ENCODE measurements around the gene PPP1R13L.

DNA sequence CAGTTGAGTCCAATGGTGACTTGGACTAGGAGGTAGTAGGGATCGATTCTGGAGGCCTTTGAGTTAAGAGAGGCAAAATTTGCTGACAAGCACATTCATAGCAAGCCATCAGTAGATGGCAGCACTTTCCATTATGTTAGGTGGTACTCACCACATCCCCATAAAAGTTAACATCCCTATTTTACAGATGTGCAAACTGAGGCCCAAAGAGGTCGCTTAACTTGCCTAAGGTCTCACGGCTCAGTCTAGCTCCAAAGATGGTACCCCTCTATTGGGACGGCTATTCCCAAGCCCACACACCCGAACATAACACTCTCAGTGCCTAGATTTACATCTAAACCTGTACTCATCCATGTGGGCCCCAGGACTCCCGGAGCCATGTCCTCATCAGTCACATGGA, 41.4 kb upstream of the PPP1R13L start:
- peak in 4 of 6 experiments; percentile 18 to 27 (median 22) for TF ChIP-seq CTCF (IDR thresholded peaks at IDR 0.05)
- no peak for TF ChIP-seq POLR2A (IDR thresholded peaks at IDR 0.05)
